Stimulated activated CD4-positive, alpha-beta T cell treated with anti-CD3 and anti-CD28 coated beads, Interleukin-1b, Interleukin-23, amount 100 ng/mL, for 48 hours (primary cell): ENCODE measurements around the gene ADNP.

Source experiments
- DNase-seq: peaks from one replicate; pipeline ENCODE4 v3.0.0-alpha.2; 2020

The ADNP gene

DNA sequence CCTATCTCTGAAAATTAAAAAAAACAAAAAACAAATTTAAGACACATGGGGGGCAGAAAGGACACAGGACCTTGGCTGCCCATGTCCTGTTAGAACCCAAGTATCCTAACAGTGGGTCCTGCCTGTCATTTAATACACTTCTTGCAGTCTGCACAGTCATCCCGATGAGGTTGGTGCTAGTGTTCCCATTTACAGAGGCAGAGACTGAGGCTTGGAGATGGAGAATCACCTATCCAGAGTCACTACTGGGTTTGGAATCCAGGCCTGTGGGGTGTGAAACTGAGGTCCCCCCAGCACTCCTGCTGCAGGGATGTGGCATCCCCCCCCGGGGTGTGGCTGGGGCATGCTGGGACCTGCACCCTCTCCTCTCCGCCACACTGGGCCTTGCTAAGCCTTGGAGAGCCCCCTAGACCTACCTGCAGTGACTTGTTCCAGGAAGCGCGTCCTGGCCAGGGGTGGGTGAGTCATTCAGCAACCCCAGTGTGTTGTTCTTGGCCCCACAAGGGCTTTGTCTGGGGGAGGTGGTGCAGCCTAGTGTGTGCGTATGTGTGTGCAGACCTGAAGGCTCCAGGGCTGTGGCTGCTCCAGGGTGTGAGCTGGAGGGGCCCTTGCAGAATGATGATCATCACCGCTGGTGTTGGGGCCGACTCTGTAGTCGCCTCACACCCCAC, 86.7 kb downstream of the ADNP start:
- DNase-seq: peak; percentile 52

DNA sequence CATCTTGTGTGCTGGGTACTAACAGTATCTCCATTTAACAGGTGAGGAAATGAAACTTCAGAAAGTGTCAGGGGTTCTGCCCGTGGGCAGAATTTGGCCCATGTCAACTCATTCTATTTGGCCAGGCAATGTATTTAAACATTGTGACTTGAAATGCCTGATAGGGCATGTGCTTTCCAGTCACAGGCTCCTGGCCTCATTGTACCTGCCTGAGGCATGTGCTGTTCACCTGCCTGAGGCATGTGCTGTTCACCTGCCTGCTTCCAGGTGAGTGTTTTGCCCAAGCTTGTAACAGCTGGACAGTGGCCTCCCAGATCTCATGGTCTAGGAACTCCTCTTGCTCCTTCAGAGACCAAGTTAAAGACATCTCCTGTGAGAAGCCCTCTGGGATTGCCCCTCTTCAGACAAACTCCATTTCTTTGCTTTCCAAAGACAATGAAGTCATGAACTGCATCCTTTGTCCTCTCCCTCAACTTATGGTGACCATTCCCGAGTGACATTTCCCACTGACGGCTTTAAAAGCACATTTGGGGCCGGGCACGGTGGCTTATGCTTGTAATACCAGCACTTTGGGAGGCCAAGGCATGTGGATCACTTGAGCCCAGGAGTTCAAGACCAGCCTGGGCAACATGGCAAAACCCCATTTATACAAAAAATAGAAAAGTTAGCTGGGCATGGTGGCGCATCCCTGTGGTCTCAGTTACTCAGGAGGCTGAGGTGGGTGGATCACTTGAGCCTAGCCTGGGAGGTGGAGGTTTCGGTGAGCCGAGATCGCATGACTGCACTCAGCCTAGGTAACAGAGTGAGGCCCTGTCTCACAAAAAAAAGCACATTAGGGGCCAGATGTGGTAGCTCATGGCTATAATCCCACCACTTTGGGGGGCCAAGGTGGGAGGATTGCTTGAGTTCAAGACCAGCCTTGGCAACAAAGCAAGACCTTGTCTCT, 87.6 kb downstream of the ADNP start:
- no peak for DNase-seq

DNA sequence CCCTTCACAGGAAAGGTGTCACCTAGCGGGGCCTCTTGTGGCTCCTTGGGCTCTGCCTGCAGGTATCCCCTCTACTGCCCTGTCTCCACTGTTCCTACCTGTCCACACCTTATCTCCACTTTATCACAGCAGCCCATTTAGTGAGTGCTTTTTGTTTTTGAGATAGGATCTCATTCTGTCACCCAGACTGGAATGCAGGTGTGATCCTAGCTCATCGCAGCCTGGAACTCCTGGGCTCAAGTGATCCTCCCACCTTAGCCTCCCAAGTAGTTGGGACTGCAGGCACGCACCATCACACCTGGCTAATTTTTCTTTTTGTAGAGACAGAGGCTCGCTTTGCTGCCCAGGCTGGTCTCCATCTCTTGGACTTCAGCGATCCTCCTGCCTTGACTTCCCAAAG, 88.4 kb downstream of the ADNP start:
- no peak for DNase-seq
